OCI-LY3 (cell line): Measurements from ENCODE around the gene H2AZ2.
"Not testable (repeated sequence)": the region's sequence is repeated elsewhere in the genome, so short reads cannot be mapped to it uniquely, and the experiment has no call there.

Experiments
- H2AFZ ChIP-seq: fragments of 200-600, 300-600 bp; shearing (Covaris generic); 2 replicates; pipeline ENCODE4 v1.6.0; 2014; ENCODE audit warnings: antibody characterized with exemption, low read depth, low read length
- H3K27ac ChIP-seq: fragments of 200-600, 300-600 bp; sonication (generic); 2 replicates; pipeline ENCODE4 v1.5.1; 2014; ENCODE audit warnings: mild to moderate bottlenecking, low read length, moderate library complexity, mixed read lengths
- H3K27me3 ChIP-seq: fragments of 200-600, 300-600 bp; sonication (generic); 2 replicates; pipeline ENCODE4 v1.6.1; 2014; ENCODE audit warnings: low read depth, low read length, mixed read lengths
- H3K36me3 ChIP-seq: fragments of 200-600, 300-600 bp; sonication (generic); replicated peaks from 2 replicates; pipeline ENCODE3; 2014; ENCODE audit warnings: low read depth, low read length, mixed read lengths
- H3K4me1 ChIP-seq: fragments of 300-600, 200-600 bp; sonication (generic); 2 replicates; pipeline ENCODE4 v1.6.1; 2014; ENCODE audit warnings: low read length, mixed read lengths
- H3K4me2 ChIP-seq: fragments of 200-600, 300-600 bp; sonication (generic); 2 replicates; pipeline ENCODE4 v1.6.1; 2014; ENCODE audit warnings: low read length, mixed read lengths
- H3K4me3 ChIP-seq: fragments of 300-600, 200-600 bp; sonication (generic); 2 replicates; pipeline ENCODE4 v1.5.1; 2014; ENCODE audit warnings: antibody characterized with exemption, mild to moderate bottlenecking, low read length, moderate library complexity
- H3K79me2 ChIP-seq: fragments of 300-600, 200-600 bp; shearing (Covaris generic); 2 replicates; pipeline ENCODE4 v1.6.1; 2014; ENCODE audit warnings: mild to moderate bottlenecking, low read length, mixed read lengths
- H3K9ac ChIP-seq: fragments of 300-600, 200-600 bp; shearing (Covaris generic); 2 replicates; pipeline ENCODE4 v1.6.0; 2014; ENCODE audit warnings: mild to moderate bottlenecking, low read length, moderate library complexity
- H3K9me3 ChIP-seq: fragments of 200-600, 300-600 bp; shearing (Covaris generic); 2 replicates; pipeline ENCODE4 v1.6.1; 2014; ENCODE audit warnings: low read length, mixed read lengths; ENCODE audit not compliant: insufficient read depth
- H4K20me1 ChIP-seq: fragments of 200-600, 300-600 bp; sonication (generic); 2 replicates; pipeline ENCODE4 v1.6.1; 2016; ENCODE audit warnings: low read length, mixed read lengths; ENCODE audit not compliant: insufficient read depth
- CTCF ChIP-seq: fragments of 200-600, 300-600 bp; sonication (generic); IDR thresholded peaks from 2 replicates; pipeline ENCODE4 v1.5.1; 2014; ENCODE audit warnings: antibody characterized with exemption, low read length, low read depth
- EZH2phosphoT487 ChIP-seq: fragments of 200-600 bp; shearing (Covaris generic); IDR thresholded peaks from 2 replicates; pipeline ENCODE4 v1.6.1; 2018; ENCODE audit warnings: antibody characterized with exemption, mixed run types, low read depth

H2AZ2 gene

GRCh38 chr7:44808914-44809393 lies 38.9 kb downstream of the H2AZ2 start:
- Histone ChIP-seq H3K4me1 (peaks cover 4% of the 10 kb centered on the region), H3K36me3 (no peaks in the 10 kb centered on the region), H3K9me3 (no peaks in the 10 kb centered on the region), H3K27me3 (no peaks in the 10 kb centered on the region), H3K4me3 (no peak overlapping the region), H3K9ac (no peak overlapping the region), H4K20me1 (no peaks in the 10 kb centered on the region), H3K4me2 (no peak overlapping the region), H2AFZ (no peak overlapping the region), H3K79me2 (no peaks in the 10 kb centered on the region), H3K27ac (no peak overlapping the region)
- TF ChIP-seq EZH2phosphoT487 (no peak), CTCF (no peak)

DNA sequence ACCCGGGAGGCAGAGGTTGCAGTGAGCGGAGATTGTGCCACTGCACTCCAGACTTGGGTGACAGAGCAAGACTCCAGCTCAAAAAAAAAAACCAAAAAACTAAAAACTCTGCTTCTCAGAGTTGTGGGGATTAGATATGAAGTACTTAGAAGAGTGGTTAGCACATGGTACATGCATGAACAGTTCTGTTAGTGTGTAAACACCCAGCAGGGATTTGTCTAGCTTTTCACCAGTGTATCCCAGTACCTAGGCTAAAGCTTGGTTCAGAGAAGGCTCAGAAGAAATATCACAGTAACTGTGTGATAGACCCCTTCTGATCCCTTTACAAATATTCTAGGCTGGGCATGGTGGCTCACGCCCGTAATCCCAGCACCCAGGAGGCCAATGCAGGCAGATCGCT lies 41.9 kb downstream of the H2AZ2 start:
- Histone ChIP-seq H2AFZ (no peak overlapping the region), H3K9ac (no peak overlapping the region), H3K4me3 (no peak overlapping the region), H3K4me1 (peaks cover 1% of the 10 kb centered on the region), H3K27ac (no peak overlapping the region), H3K9me3 (no peaks in the 10 kb centered on the region), H3K79me2 (peaks cover 3% of the 10 kb centered on the region; the same call in 1 of the 2 replicates), H3K27me3 (no peaks in the 10 kb centered on the region), H3K36me3 (peaks cover 24% of the 10 kb centered on the region), H4K20me1 (peaks cover 16% of the 10 kb centered on the region), H3K4me2 (no peak overlapping the region)
- no peak for TF ChIP-seq CTCF
- TF ChIP-seq EZH2phosphoT487 = no peak

DNA sequence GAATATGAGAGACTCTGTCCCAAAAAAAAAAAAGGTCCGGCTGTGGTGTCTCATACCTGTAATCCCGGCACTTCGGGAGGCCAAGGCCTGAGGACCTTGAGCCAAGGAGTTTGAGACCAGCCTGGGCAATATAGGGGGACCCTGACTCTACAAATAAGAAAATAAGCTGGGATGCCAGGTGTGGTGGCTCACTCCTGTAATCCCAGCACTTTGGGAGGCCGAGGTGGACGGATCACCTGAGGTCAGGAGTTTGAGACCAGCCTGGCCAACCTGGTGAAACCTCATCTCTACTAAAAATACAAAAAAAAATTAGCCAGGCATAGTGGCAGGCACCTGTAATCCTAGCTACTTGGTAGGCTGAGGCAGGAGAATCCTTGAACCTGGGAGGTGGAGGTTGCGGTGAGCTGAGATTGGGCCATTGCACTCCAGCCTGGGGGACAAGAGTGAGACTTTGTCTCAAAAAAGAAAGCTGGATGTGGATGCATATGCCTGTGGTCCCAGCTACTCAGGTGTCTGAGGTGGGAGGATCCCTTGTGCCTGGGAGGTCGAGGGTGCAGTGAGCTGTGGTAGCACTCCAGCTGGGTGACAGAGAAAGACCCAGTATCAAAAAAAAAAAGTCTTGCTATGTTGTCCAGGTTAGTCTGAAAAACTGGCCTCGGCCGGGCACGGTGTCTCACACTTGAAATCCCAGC lies 43.9 kb downstream of the H2AZ2 start:
- H3K9ac ChIP-seq, H3K4me3 ChIP-seq, H3K4me1 ChIP-seq, H3K9me3 ChIP-seq, H3K4me2 ChIP-seq, H3K27ac ChIP-seq, H2AFZ ChIP-seq, H3K27me3 ChIP-seq: not testable (repeated sequence)
- H4K20me1 ChIP-seq = peaks cover 33% of the 10 kb centered on the region
- peaks cover 20% of the 10 kb centered on the region for H3K79me2 ChIP-seq
- H3K36me3 ChIP-seq = peaks cover 39% of the 10 kb centered on the region

- no peak for TF ChIP-seq EZH2phosphoT487
- TF ChIP-seq CTCF = no peak
- H2AFZ ChIP-seq = no peak overlapping the region
- no peaks in the 10 kb centered on the region for H3K9me3 ChIP-seq
- no peak overlapping the region for H3K4me2 ChIP-seq
- H3K27ac ChIP-seq = no peak overlapping the region
- H3K4me3 ChIP-seq = no peak overlapping the region
- H3K4me1 ChIP-seq = peaks cover 14% of the 10 kb centered on the region
- peaks cover 48% of the 10 kb centered on the region for H4K20me1 ChIP-seq
- peaks cover 34% of the 10 kb centered on the region for H3K79me2 ChIP-seq
- no peak overlapping the region for H3K9ac ChIP-seq
- H3K36me3 ChIP-seq = peaks cover 52% of the 10 kb centered on the region
- H3K27me3 ChIP-seq = no peaks in the 10 kb centered on the region
Observed at GRCh38 chr7:44802418-44803025, 45.4 kb downstream of the H2AZ2 start.
